Mesothelial cell of epicardium (in vitro differentiated cells): ENCODE measurements around the gene ST3GAL3. TPM values are rescaled to one million over a fixed set of nuclear protein-coding genes. Genes with fewer than 3 reads are reported as not detected.

Experiments
- DNase-seq, 2 experiments: peaks; one replicate each; pipeline ENCODE4 v3.0.0; 2021; ENCODE audit warnings: low spot score in 2 of 2; ENCODE audit not compliant: unreplicated experiment in 2 of 2
- H3K27ac Mint-ChIP-seq: 2 replicates; pipeline ENCODE4 v1.8.0; 2021; ENCODE audit warnings: mixed read lengths
- H3K27me3 Mint-ChIP-seq: 2 replicates; pipeline ENCODE4 v1.8.0; 2021; ENCODE audit warnings: low read depth, mixed read lengths
- H3K36me3 Mint-ChIP-seq: 2 replicates; pipeline ENCODE4 v1.8.0; 2021; ENCODE audit warnings: mixed read lengths
- H3K4me1 Mint-ChIP-seq: 2 replicates; pipeline ENCODE4 v1.8.0; 2021; ENCODE audit warnings: mixed read lengths
- H3K4me3 Mint-ChIP-seq: 2 replicates; pipeline ENCODE4 v1.8.0; 2021; ENCODE audit warnings: mild to moderate bottlenecking, moderate library complexity, mixed read lengths
- H3K9me3 Mint-ChIP-seq: 2 replicates; pipeline ENCODE4 v1.8.0; 2021; ENCODE audit warnings: mixed read lengths
- total RNA-seq: library from RNA; stranded (reverse); gene quantifications from 3 replicates; pipeline ENCODE4 v1.2.1, GENCODE V29; 2021
- TF ChIP-seq, protein P1 (sequence below): fragments of 200-600 bp; sonication (generic); IDR thresholded peaks from one replicate; pipeline ENCODE4 v1.5.0; 2021; ENCODE audit warnings: antibody characterized with exemption; ENCODE audit not compliant: unreplicated experiment

The ST3GAL3 gene
- total RNA-seq, 1 donor from 2014 or later, result 31.0 TPM

DNA sequence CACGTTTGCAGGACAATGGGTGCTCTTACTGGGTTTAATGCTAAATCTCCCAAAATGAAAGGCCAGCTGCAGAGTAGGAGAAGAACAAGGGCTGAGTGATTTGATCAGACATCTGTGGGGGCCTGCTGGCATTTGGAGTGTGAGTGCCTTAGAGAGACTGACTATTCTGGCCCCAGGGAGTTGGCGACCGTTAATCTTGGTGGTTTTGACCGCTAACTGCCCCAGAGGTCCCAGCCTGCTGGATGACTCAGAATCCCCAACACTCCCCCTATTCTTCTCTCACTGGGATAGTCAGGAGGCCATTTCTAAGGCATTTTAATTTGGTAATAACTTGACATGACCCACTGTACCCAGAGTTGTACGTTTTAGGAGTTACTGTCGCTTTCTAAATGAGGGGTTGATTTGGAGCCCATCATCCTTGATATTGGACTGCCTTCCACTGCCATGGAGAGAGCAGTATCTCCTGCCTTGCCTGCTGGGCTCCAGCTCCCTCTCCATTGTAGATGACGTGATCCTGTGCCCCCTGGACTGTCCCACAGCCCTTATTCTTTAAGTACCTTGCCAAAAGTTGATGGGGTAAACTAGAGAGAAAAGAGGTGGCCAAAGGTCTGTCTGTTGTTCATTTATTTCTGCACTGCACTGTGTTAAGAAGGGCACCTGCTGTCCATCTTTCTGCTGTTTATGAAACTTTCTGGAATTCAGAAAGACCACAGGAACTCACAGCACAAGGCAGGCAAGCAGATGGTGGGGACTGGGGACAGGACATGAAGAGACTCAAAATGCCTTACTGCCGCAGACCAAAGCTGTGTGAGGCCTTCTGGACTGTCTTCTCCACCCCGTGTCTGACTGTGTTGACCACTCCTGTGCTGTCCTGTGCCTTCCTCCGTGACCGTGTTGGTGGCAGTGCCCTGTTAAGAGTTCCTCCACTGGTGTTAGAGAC lies 128.0 kb downstream of the ST3GAL3 start:
- H3K27me3 Mint-ChIP-seq, result no peaks in the 10 kb centered on the region
- DNase-seq, result no peak
- H3K4me1 Mint-ChIP-seq, result peaks cover 44% of the 10 kb centered on the region
- no peaks in the 10 kb centered on the region for H3K9me3 Mint-ChIP-seq
- TF ChIP-seq, protein P1, sequence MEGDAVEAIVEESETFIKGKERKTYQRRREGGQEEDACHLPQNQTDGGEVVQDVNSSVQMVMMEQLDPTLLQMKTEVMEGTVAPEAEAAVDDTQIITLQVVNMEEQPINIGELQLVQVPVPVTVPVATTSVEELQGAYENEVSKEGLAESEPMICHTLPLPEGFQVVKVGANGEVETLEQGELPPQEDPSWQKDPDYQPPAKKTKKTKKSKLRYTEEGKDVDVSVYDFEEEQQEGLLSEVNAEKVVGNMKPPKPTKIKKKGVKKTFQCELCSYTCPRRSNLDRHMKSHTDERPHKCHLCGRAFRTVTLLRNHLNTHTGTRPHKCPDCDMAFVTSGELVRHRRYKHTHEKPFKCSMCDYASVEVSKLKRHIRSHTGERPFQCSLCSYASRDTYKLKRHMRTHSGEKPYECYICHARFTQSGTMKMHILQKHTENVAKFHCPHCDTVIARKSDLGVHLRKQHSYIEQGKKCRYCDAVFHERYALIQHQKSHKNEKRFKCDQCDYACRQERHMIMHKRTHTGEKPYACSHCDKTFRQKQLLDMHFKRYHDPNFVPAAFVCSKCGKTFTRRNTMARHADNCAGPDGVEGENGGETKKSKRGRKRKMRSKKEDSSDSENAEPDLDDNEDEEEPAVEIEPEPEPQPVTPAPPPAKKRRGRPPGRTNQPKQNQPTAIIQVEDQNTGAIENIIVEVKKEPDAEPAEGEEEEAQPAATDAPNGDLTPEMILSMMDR, result no peak
- no peak overlapping the region for H3K4me3 Mint-ChIP-seq
- peaks cover 7% of the 10 kb centered on the region for H3K36me3 Mint-ChIP-seq
- no peak overlapping the region for H3K27ac Mint-ChIP-seq

- TF ChIP-seq, protein P1, result no peak
- no peaks in the 10 kb centered on the region for H3K9me3 Mint-ChIP-seq
- peak; percentile 76 to 83 for DNase-seq
- no peaks in the 10 kb centered on the region for H3K27me3 Mint-ChIP-seq
- peaks cover 7% of the 10 kb centered on the region for H3K36me3 Mint-ChIP-seq
- H3K27ac Mint-ChIP-seq, result peak overlapping the region; percentile 71
- H3K4me1 Mint-ChIP-seq, result peaks cover 44% of the 10 kb centered on the region
- no peak overlapping the region for H3K4me3 Mint-ChIP-seq
Measured at GRCh38 chr1:43836267-43836951, 129.1 kb downstream of the ST3GAL3 start.

- H3K4me3 Mint-ChIP-seq, result no peak overlapping the region
- H3K27ac Mint-ChIP-seq, result no peak overlapping the region
- H3K9me3 Mint-ChIP-seq, result peaks cover 13% of the 10 kb centered on the region
- H3K36me3 Mint-ChIP-seq, result peaks cover 25% of the 10 kb centered on the region
- no peaks in the 10 kb centered on the region for H3K27me3 Mint-ChIP-seq
- TF ChIP-seq, protein P1, result no peak
- peaks cover 43% of the 10 kb centered on the region for H3K4me1 Mint-ChIP-seq
- DNase-seq, result no peak
Measured at GRCh38 chr1:43839056-43839455, 131.7 kb downstream of the ST3GAL3 start.

- TF ChIP-seq, protein P1, result no peak
- H3K4me1 Mint-ChIP-seq, result peaks cover 22% of the 10 kb centered on the region
- H3K36me3 Mint-ChIP-seq, result peaks cover 27% of the 10 kb centered on the region
- no peak overlapping the region for H3K4me3 Mint-ChIP-seq
- no peak for DNase-seq
- no peak overlapping the region for H3K27ac Mint-ChIP-seq
- H3K9me3 Mint-ChIP-seq, result peaks cover 13% of the 10 kb centered on the region
- H3K27me3 Mint-ChIP-seq, result no peaks in the 10 kb centered on the region
Measured at GRCh38 chr1:43841321-43842174, 134.2 kb downstream of the ST3GAL3 start.

- Mint-ChIP-seq H3K4me1 (peaks cover 16% of the 10 kb centered on the region), H3K9me3 (peaks cover 14% of the 10 kb centered on the region), H3K4me3 (no peak overlapping the region), H3K27me3 (no peaks in the 10 kb centered on the region), H3K27ac (no peak overlapping the region), H3K36me3 (peaks cover 27% of the 10 kb centered on the region)
- TF ChIP-seq, protein P1, result no peak
- no peak for DNase-seq
Measured at GRCh38 chr1:43842175-43842498, 134.8 kb downstream of the ST3GAL3 start.
